Suppressor macrophage treated with lipopolysaccharide for 4 hours (primary cell): ENCODE results near the gene SLC25A48.

Experiments
- DNase-seq: peaks from one replicate; pipeline ENCODE4 v3.0.0-alpha.2; 2020

The SLC25A48 gene

DNA sequence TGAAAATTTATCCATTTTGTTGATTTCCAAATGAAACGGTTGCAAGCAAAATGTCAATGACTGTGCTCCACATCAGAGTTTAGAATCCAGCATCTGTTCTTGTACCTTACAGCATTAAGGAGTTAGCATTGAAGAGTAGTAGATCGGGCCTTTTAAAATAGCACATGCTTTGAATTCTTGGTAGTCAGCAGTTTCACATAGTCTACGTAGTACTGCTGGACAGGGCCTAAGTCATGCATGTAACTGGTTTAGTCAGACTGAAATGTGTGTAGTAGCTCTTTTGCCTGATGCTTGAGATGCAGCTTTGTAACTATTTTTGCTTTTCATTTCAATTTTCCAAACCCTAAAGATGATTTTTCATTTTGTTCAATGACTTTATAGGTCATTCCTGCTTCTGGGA lies 100.5 kb downstream of the SLC25A48 start:
- no peak for DNase-seq

DNA sequence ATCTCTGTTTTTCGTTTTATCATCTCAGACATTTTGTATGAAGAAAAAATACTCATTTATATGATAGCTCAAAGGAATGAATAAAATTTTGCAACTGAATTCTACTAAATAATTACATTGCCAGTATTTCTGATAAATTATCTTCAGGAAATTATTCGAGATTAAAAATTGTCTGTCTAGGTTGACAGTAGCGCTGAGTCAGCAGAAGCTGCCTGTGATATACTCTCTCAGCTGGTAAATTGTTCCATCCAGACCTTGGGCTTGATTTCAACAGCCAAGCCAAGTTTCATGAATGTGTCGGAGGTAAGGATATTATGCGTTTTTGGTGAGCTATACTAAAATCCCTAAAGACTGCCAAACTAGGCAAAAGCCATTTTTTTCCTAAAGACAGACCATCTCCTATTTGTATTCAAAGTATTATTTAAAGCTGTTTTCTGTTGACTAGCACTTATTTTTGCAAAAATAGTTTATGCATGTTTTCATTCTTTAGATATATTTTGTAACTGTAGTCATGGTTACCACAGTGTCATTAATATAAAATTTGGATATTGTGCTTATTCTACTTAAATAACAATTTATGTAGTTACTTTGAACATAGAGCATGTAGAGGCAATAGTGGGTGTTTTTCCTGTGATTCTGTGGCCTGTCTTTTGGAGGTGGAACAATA lies 102.9 kb downstream of the SLC25A48 start:
- no peak for DNase-seq
